Liver (tissue), 9 donors: ENCODE measurements around the gene SNX3. TPM values are rescaled to one million over a fixed set of nuclear protein-coding genes. Genes with fewer than 3 reads are reported as not detected.

Experiments used
- DNase-seq: peaks from one replicate; pipeline ENCODE4 v3.0.0-alpha.2; 2017; ENCODE audit warnings: low spot score
- H3K27ac ChIP-seq, 2 donors: one replicate each; pipeline ENCODE4 v1.7.0; 2013; ENCODE audit warnings: inconsistent platforms in 2 of 2, low read length in 2 of 2, control low read depth in 1 of 2, low read depth in 1 of 2, mild to moderate bottlenecking in 1 of 2
- H3K27me3 ChIP-seq, 4 donors: one replicate each; pipeline versions ENCODE4 v1.6.1 to v1.7.0; 2013; ENCODE audit warnings: low read length in 3 of 4, inconsistent platforms in 1 of 4, mild to moderate bottlenecking in 1 of 4, moderate library complexity in 1 of 4; ENCODE audit not compliant: control insufficient read depth in 4 of 4, insufficient read depth in 4 of 4
- H3K36me3 ChIP-seq, 4 donors: one replicate each; pipeline versions ENCODE4 v1.6.1 to v1.7.0; 2013; ENCODE audit warnings: low read length in 3 of 4, mild to moderate bottlenecking in 3 of 4, low read depth in 1 of 4, moderate library complexity in 1 of 4; ENCODE audit not compliant: control insufficient read depth in 4 of 4, insufficient read depth in 3 of 4
- H3K4me1 ChIP-seq, 4 donors: one replicate each; pipeline versions ENCODE4 v1.6.1 to v1.7.0; 2013; ENCODE audit warnings: low read length in 3 of 4, mild to moderate bottlenecking in 3 of 4, moderate library complexity in 1 of 4; ENCODE audit not compliant: control insufficient read depth in 4 of 4, insufficient read depth in 4 of 4
- H3K4me3 ChIP-seq, 3 donors: one replicate each; pipeline versions ENCODE4 v1.6.1 to v1.7.0; 2013; ENCODE audit warnings: low read length in 3 of 3, control low read depth in 1 of 3, low read depth in 1 of 3, mild to moderate bottlenecking in 1 of 3
- H3K9ac ChIP-seq, 2 donors: one replicate each; pipeline ENCODE4 v1.7.0; 2013; ENCODE audit warnings: low read length in 2 of 2, mild to moderate bottlenecking in 2 of 2, moderate library complexity in 2 of 2, control low read depth in 1 of 2, low read depth in 1 of 2
- H3K9me3 ChIP-seq, 4 donors: one replicate each; pipeline versions ENCODE4 v1.6.1 to v1.7.0; 2013; ENCODE audit warnings: low read length in 3 of 4; ENCODE audit not compliant: control insufficient read depth in 4 of 4
- ATF3 ChIP-seq: IDR thresholded peaks from 2 replicates; pipeline ENCODE4 v1.6.1; 2016; ENCODE audit warnings: antibody characterized with exemption
- CTCF ChIP-seq: fragments of 150-350 bp; IDR thresholded peaks from 2 replicates; pipeline ENCODE4 v1.5.1; 2017; ENCODE audit warnings: improper control_type of control experiment, low read depth, low read length; ENCODE audit not compliant: missing input control
- FOXA1 ChIP-seq: IDR thresholded peaks from 2 replicates; pipeline ENCODE4 v1.6.1; 2016; ENCODE audit warnings: antibody characterized with exemption
- FOXA2 ChIP-seq: IDR thresholded peaks from 2 replicates; pipeline ENCODE4 v1.6.1; 2016; ENCODE audit warnings: antibody characterized with exemption
- GABPA ChIP-seq, 2 donors: IDR thresholded peaks in 1 of 2; conservative IDR thresholded peaks in 1 of 2; 2 replicates each; pipeline ENCODE4 v1.6.1; 2016; ENCODE audit warnings: antibody characterized with exemption in 2 of 2, mild to moderate bottlenecking in 1 of 2, moderate library complexity in 1 of 2
- HNF4A ChIP-seq, 2 donors: conservative IDR thresholded peaks; 2 replicates each; pipeline ENCODE4 v1.6.1; 2016; ENCODE audit warnings: antibody characterized with exemption in 2 of 2, mild to moderate bottlenecking in 2 of 2
- HNF4G ChIP-seq: IDR thresholded peaks from 2 replicates; pipeline ENCODE4 v1.6.1; 2016; ENCODE audit warnings: antibody characterized with exemption
- JUND ChIP-seq, 2 donors: IDR thresholded peaks; 2 replicates each; pipeline ENCODE4 v1.6.1; 2016; ENCODE audit warnings: antibody characterized with exemption in 2 of 2
- MAX ChIP-seq: IDR thresholded peaks from 2 replicates; pipeline ENCODE4 v1.6.1; 2016; ENCODE audit warnings: antibody characterized with exemption
- RAD21 ChIP-seq, 2 donors: IDR thresholded peaks; 2 replicates each; pipeline ENCODE4 v1.6.1; 2016; ENCODE audit warnings: antibody characterized with exemption in 2 of 2, mild to moderate bottlenecking in 2 of 2
- REST ChIP-seq: IDR thresholded peaks from 2 replicates; pipeline ENCODE4 v1.6.1; 2016; ENCODE audit warnings: antibody characterized with exemption, mild to moderate bottlenecking
- RXRA ChIP-seq, 2 donors: IDR thresholded peaks; 2 replicates each; pipeline ENCODE4 v1.6.1; 2017 to 2018; ENCODE audit warnings: antibody characterized with exemption in 2 of 2, mild to moderate bottlenecking in 1 of 2
- SP1 ChIP-seq: IDR thresholded peaks from 2 replicates; pipeline ENCODE4 v1.6.1; 2018; ENCODE audit warnings: antibody characterized with exemption, mild to moderate bottlenecking
- YY1 ChIP-seq: IDR thresholded peaks from 2 replicates; pipeline ENCODE4 v1.6.1; 2016; ENCODE audit warnings: antibody characterized with exemption, mild to moderate bottlenecking
- ZBTB33 ChIP-seq: IDR thresholded peaks from 2 replicates; pipeline ENCODE4 v1.6.1; 2016; ENCODE audit warnings: antibody characterized with exemption
- WGBS: extraction: QIAGEN DNeasy Blood & Tissue Kit; methylation state at CpG from one replicate; pipeline ENCODE4 v1.1.7; 2013; 5-methylcytosine and 5-hydroxymethylcytosine counted together
- polyA plus RNA-seq, 2 donors: library from polyadenylated mRNA; stranded (reverse) in 1 of 2; unstranded in 1 of 2; fragments of 200-250 nt in 1 of 2; fragments of >200 nt in 1 of 2; fragmentation: Nextera tagmentation in 1 of 2; extraction: Ambion mirVana in 1 of 2; gene quantifications; one replicate each; pipeline versions ENCODE4 v1.2.1 to v1.2.3, GENCODE V29; 2013 to 2015
- total RNA-seq, 2 donors: library from RNA; depleted of rRNA; stranded (reverse); fragments of >200 nt; gene quantifications; one replicate each; pipeline ENCODE4 v1.2.3, GENCODE V29; 2014
- donor health status: healthy.
- donor health status: healthy.
- donor health status: healthy.
- donor health status: healthy.
- donor health status: healthy.

Gene SNX3
- total and polyA plus RNA-seq, 4 donors = 67.9 to 161 (median 111) TPM

- TF ChIP-seq CTCF = peak; percentile 25
- TF ChIP-seq YY1 = no peak
- no peak for TF ChIP-seq MAX
- TF ChIP-seq REST = no peak
- no peak for TF ChIP-seq JUND (IDR thresholded peaks at IDR 0.05)
- TF ChIP-seq RAD21 (IDR thresholded peaks at IDR 0.05) = peak; percentile 52 to 56
- TF ChIP-seq HNF4A (conservative IDR thresholded peaks at IDR 0.05) = no peak
- Histone ChIP-seq H3K9me3 (peaks cover 0 to 4% (median 0%) of the 10 kb centered on the region in 4 donors), H3K36me3 (no peaks in the 10 kb centered on the region), H3K4me3 (peak overlapping the region in 2 of 3 donors; percentile 1 to 32), H3K9ac (no peak overlapping the region), H3K27ac (no peak overlapping the region), H3K27me3 (peaks cover 0 to 32% (median 6%) of the 10 kb centered on the region in 4 donors), H3K4me1 (peaks cover 5 to 17% (median 13%) of the 10 kb centered on the region in 4 donors)
- DNase-seq = no peak
- whole genome bisulfite sequencing = 4% methylated on average over 38 of the region's 38 CpGs
These were observed 85.1 kb downstream of the SNX3 start for GRCh38 chr6:108175592-108176279.

- H3K4me3 ChIP-seq = peak overlapping the region in 1 of 3 donors; percentile 32
These were observed 85.7 kb downstream of the SNX3 start for GRCh38 chr6:108175176-108175591.

More at GRCh38 chr6:108175176-108175591, 85.7 kb downstream of the SNX3 start:
- Histone ChIP-seq H3K4me1 (peaks cover 5 to 22% (median 15%) of the 10 kb centered on the region in 4 donors), H3K36me3 (no peaks in the 10 kb centered on the region), H3K9me3 (peaks cover 0 to 4% (median 0%) of the 10 kb centered on the region in 4 donors), H3K27me3 (peaks cover 0 to 32% (median 6%) of the 10 kb centered on the region in 4 donors), H3K27ac (no peak overlapping the region), H3K9ac (no peak overlapping the region)
- no peak for TF ChIP-seq HNF4A (conservative IDR thresholded peaks at IDR 0.05)
- TF ChIP-seq ATF3 = no peak
- no peak for TF ChIP-seq CTCF
- no peak for TF ChIP-seq YY1
- TF ChIP-seq RXRA (IDR thresholded peaks at IDR 0.05) = no peak
- no peak for TF ChIP-seq RAD21 (IDR thresholded peaks at IDR 0.05)
- TF ChIP-seq FOXA1 = no peak
- no peak for TF ChIP-seq HNF4G
- no peak for TF ChIP-seq SP1
- no peak for TF ChIP-seq JUND (IDR thresholded peaks at IDR 0.05)
- TF ChIP-seq ZBTB33 = no peak
- no peak for TF ChIP-seq FOXA2
- TF ChIP-seq GABPA (IDR thresholded peaks at IDR 0.05 in 1 of 2, conservative IDR thresholded peaks at IDR 0.05 in 1 of 2) = no peak
- no peak for DNase-seq
- WGBS = 15% methylated on average over 22 of the region's 22 CpGs
